ENCODE results near the gene ATP9B.

Gene ATP9B

GRCh38 chr18:79200546-79201268 is 131.5 kb downstream of the ATP9B start:
- no peak for DNase-seq (ENCODE audit: low read depth)

- DNase-seq (ENCODE audit: low read depth), result no peak
These were observed 133.9 kb downstream of the ATP9B start for GRCh38 chr18:79203017-79203605.

DNA sequence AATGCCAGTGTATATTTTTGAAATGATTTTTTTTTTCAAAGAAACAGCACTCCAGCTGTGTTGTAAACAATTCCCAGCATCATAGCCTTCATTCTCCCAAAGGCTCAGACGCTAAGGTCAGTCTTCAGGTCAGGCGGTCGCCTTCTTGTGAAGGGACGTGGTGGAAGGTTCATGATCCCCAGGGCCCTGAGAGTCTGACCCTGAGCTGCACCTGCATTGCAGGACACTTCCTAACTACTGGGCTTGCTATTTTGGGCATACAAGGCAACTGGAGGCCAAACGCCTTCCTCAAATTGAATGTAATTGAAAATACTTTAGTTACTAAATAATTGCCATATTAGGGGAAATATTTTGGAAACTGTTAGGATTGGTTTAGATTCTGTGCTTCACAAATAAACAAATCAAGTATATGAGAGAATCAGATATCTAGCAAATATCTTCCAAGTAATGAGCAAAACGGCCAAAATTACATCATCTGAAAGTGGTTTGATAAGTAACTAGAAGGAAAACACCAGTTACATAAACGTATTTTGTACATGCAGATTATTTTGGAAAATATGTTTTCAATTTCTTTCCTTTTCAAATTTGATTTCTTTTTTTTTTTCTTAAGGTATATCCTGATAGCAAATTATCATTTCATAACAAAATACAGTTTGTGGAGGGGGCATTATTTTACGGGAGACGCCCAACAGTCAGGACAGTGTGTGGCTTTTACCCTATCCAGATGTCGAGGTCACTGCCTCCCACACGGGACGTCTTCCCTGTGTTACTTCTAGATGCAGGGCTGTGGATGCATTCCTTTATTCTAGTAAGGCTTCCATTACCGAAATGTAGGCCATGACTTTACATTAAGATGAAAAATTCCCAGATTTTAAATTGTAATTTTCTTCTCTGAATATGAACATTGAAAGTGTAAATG is 136.0 kb downstream of the ATP9B start:
- DNase-seq (ENCODE audit: low read depth), result no peak

- DNase-seq (ENCODE audit: low read depth), result no peak
These were observed 137.2 kb downstream of the ATP9B start for GRCh38 chr18:79206444-79206843.

DNA sequence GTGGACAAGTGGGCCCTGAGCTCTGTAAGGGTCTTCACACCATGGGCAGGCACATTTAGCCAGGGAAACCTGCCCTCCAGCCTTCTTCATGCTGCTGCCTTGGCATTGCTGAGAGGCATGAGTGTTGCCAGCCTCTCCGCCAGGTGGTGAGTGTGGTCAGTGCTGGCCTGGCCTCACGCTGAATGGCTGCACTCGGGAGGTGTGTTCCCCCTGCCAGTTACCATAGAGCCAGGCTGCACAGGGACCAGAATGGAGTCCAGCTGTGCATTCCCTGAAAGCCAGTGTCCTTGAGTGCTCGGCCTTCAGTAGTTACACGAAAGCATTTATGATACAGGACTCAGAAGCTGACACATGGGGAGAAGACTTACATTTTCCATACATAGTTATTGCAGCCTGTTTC is 139.7 kb downstream of the ATP9B start:
- no peak for DNase-seq (ENCODE audit: low read depth)

- no peak for DNase-seq (ENCODE audit: low read depth)
These were observed 141.1 kb downstream of the ATP9B start for GRCh38 chr18:79210002-79210910.

GRCh38 chr18:79211844-79212243 is 142.7 kb downstream of the ATP9B start:
- DNase-seq (ENCODE audit: low read depth), result no peak

- no peak for DNase-seq (ENCODE audit: low read depth)
These were observed 144.9 kb downstream of the ATP9B start for GRCh38 chr18:79214056-79214455.

DNA sequence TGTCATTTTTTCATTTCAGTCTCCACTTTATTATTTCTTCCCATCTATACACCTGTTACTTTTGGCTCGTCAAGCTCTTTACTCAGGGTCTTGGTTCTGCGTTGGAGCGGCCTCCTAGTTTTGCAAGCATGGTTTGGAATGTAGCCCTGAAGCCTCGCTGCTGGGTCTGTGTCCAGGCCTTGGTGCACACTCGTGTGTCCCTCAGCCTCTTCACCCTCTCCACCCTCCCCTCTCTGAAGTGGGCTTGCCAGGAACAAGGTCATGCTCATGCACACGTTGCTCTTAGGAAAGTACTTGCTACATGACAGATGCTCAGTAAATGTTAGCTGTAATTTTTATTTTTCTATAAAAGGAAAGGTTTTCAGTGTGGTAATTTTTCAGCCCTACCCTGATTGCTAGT is 147.0 kb downstream of the ATP9B start:
- DNase-seq (ENCODE audit: low read depth), result no peak

DNA sequence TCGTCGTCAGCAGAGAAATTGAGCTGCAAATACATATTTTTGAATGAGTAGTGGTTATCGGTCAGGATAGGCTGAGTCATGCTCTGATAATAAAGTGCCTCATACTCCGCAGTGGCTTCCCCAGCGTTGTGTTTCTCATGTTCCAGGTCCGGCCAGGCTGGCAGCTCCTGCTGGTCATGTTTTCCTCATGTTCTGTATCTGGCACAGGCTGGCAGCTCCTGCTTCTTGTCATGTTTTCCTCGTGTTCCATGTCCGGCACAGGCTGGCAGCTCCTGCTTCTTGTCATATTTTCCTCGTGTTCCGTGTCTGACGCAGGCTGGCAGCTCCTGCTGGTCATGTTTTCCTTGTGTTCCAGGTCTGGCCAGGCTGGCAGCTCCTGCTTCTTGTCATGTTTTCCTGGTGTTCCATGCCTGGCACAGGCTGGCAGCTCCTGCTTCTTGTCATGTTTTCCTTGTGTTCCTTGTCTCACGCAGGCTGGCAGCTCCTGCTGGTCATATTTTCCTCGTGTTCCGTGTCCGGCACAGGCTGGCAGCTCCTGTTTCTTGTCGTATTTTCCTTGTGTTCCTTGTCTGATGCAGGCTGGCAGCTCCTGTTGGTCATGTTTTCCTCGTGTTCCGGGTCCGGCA is 148.9 kb downstream of the ATP9B start:
- no peak for DNase-seq (ENCODE audit: low read depth)

DNA sequence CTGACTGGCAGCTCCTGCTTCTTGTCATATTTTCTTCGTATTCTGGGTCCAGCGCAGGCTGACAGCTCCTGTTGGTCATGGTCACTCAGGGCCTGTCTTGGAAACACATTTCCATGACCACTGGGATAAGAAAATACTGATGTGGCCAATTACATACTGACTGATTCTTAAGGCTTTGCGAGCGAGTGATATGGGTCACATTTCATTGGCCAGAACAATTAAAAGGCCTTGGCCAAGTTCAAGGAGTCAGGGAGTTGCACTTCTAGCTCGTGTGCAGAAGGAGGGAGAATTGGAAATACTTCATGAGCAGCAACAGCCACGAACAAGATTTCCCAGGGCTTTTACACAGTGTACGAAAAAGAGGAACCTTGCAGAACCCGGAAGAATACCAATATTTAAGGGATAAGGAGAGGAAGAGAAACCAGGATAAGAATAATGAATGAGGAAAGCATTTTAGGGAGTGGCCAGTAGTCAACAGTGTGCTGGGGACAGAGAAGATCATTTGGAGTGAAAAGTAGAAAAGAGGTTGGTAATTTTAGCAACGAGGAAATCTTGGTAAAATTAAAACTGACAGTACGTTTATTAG is 149.5 kb downstream of the ATP9B start:
- no peak for DNase-seq (ENCODE audit: low read depth)

- DNase-seq (ENCODE audit: low read depth), result no peak
These were observed 151.9 kb downstream of the ATP9B start for GRCh38 chr18:79221136-79221535.

- DNase-seq (ENCODE audit: low read depth), result no peak
These were observed 153.6 kb downstream of the ATP9B start for GRCh38 chr18:79222790-79223189.

DNA sequence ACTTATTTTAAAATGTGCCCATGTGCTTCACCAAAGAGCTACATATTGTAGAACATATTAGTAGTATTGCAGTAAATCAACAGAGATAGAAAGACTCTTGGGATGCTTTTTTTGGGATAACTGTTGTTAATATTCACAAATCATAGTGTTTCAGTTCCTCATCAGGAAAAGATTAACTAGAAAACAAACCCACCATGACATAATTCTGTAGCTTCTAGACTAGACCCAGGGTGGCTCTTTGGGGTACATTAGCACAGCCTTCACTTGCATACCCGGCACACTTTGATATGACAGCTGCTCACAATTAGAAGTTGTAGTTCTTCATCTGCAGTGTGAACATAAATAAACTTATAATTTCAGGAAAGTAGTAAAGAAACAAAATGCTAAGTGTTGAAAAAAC is 154.2 kb downstream of the ATP9B start:
- DNase-seq (ENCODE audit: low read depth), result no peak

GRCh38 chr18:79224381-79224780 is 155.2 kb downstream of the ATP9B start:
- no peak for DNase-seq (ENCODE audit: low read depth)

GRCh38 chr18:79227621-79228020 is 158.4 kb downstream of the ATP9B start:
- DNase-seq (ENCODE audit: low read depth), result no peak

DNA sequence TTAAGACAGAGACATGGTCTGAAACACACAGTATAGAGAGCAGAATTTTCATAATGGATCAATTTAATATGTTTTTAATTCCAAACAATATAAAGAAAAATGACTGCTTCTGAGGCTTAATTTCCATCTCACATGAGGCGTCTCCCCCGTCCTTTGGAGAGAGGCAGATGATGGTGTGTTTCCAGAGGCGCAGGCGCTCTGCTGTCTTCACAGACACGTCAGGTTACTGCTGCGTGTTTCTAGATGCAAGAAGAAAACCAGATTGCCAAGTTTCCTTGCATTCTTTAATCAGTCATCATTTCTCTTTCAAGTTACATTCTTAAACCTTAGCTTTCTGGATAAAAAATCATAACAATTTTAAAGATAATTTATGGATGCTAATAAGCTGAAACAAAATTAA is 160.2 kb downstream of the ATP9B start:
- DNase-seq (ENCODE audit: low read depth), result no peak

DNA sequence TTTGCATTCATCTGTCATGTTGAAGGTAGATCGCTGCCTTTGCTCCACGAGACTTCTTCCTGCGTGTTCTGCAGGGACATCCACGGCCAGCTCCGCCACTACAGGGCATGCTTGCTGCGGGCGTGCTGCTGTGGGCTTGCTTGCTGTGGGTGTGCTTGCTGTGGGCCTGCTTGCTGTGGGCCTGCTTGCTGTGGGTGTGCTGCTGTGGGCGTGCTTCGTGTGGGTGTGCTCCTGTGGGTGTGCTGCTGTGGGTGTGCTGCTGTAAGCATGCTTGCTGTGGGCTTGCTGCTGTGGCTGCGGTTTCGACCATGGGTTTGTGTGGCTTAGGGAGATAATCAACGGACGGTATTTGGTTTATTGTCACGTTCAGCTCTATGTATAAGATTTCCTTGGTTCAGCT is 165.2 kb downstream of the ATP9B start:
- DNase-seq (ENCODE audit: low read depth), result no peak

DNA sequence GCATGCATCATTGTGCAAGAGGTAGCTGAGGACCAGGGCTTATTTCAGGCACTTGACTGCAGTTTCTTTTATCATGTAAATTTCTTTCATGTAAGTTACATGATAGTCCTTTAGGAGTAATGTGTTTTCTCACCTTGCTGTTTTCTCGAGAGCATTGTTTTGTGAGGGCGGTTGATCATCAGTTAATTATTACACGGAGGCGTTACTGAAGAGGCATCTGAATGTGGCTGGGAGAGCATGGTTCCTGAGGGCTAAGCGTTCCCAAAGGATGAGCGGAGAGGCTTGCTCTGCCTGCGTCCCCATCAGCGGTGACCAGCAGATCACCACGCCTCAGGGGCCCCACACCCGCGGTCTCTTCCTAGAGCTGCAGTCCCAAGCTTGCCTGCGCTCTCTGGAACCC is 170.4 kb downstream of the ATP9B start:
- DNase-seq (ENCODE audit: low read depth), result no peak

DNA sequence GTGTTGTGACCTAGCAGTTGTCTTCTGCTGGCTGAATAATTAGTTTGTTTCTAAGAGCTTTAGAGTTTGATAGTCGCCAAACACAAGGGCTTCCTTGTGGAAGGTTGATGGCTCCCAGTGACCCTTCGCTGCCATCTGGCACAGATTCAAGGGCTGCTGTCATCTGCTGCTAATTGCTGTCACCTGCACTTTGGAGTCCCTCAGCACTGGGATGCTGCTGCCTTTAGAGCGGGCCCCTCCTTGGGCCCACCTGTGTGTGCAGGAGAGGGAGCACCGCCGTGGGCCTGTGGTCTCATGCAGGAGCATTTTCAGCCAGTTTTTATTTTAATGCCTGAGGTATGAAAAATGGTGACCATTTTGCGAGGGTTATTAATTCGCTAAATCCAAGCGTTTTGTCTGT is 172.6 kb downstream of the ATP9B start:
- DNase-seq (ENCODE audit: low read depth), result no peak

GRCh38 chr18:79242246-79242645 is 173.1 kb downstream of the ATP9B start:
- DNase-seq (ENCODE audit: low read depth), result no peak

All from HS-27A (cell line).